Lower leg skin (tissue), 4 donors: Measurements from ENCODE around the gene PBXIP1. TPM values are rescaled to one million over a fixed set of nuclear protein-coding genes. Genes with fewer than 3 reads are reported as not detected.

ENCODE experiments used
- DNase-seq, 2 donors: peaks; one replicate each; pipeline ENCODE4 v3.0.0-alpha.2; 2019; ENCODE audit warnings: low spot score in 2 of 2
- H3K4me3 ChIP-seq: fragments of 200-600 bp; sonication (generic); 2 replicates; pipeline ENCODE4 v1.5.1; 2017; ENCODE audit warnings: mild to moderate bottlenecking, low read depth; ENCODE audit not compliant: poor library complexity, severe bottlenecking
- CTCF ChIP-seq, 3 donors: fragments of 450-650 bp; IDR thresholded peaks; one replicate each; pipeline ENCODE4 v1.5.1; 2016; ENCODE audit warnings: antibody characterized with exemption in 3 of 3, mild to moderate bottlenecking in 3 of 3, moderate library complexity in 2 of 3
- POLR2A ChIP-seq, 2 donors: fragments of 450-650 bp; IDR thresholded peaks; one replicate each; pipeline ENCODE4 v1.6.1; 2016 to 2017; ENCODE audit warnings: antibody characterized with exemption in 2 of 2, mild to moderate bottlenecking in 1 of 2, moderate library complexity in 1 of 2
- WGBS, 2 donors: methylation state at CpG; one replicate each; pipeline ENCODE4 v1.1.5; 2018; 5-methylcytosine and 5-hydroxymethylcytosine counted together
- intact Hi-C: fragments of 100-400 bp; cut with DNase I; formaldehyde crosslinking; loops from one replicate; pipeline ENCODE4 v1.15.0; 2023; ENCODE audit warnings: low total_unique reads
- microRNA-seq, 2 donors: library from miRNA; unstranded; fragments of <30 nt; microRNA quantifications; one replicate each; pipeline ENCODE4, GENCODE V29; 2016; ENCODE audit warnings: borderline replicate concordance in 2 of 2, borderline number of aligned reads in 1 of 2
- total RNA-seq, 4 donors: library from RNA; depleted of rRNA; stranded (reverse); fragments of >200 nt; gene quantifications; one replicate each; pipeline ENCODE4 v1.1.0, GENCODE V29; 2016

Gene PBXIP1
- total RNA-seq, 4 donors from 2014 or later, result 52.1 to 84.1 (median 63.7) TPM

DNA sequence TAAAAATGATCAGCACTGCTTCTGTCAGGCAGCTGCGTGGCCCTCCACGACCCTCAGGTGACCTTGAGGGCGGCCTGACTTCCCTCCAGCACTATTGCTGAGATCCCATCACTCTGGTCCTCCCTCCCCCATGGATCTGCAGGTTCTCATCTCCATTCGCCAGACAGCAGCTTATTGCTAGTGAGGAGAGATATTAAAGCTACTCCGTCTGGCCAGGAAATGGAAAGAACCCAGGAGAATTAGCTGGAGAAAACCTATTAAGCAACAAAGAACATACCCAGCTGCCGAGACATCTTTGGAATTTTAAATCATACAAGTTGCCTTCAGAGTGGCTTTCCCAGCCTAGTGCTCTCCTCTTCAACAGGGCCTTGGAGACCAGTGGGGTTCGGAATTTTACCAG, 60.1 kb downstream of the PBXIP1 start:
- TF ChIP-seq CTCF (IDR thresholded peaks at IDR 0.05), result no peak
- TF ChIP-seq POLR2A (IDR thresholded peaks at IDR 0.05), result no peak
- DNase-seq, result peak in 1 of 2 donors; percentile 34
- no peak overlapping the region for H3K4me3 ChIP-seq
- intact Hi-C loops, result no loop called here
- 66 to 70% methylated on average over 7 of the region's 7 CpGs for WGBS, 2 donors

Small RNAs within 50 kb of the gene (microRNA-seq; reads per million reads assigned to microRNA genes)
- gene MIR4258, result 0 reads per million in 2 donors

Other genes with a start within 250 kb of the PBXIP1 start
- gene KCNN3, start 85.8 kb downstream of the PBXIP1 start, total RNA-seq, result 1 to 10 TPM in 1 of 4 donors, under 1 TPM in 3; 0.13 to 2.1 (median 0.36) TPM
- 10 to 100 TPM; 20.6 to 37.0 (median 33.3) TPM for gene PMVK, start 19.4 kb downstream of the PBXIP1 start, total RNA-seq
- 10 to 100 TPM; 31.9 to 38.0 (median 36.3) TPM for gene PYGO2, start 5.7 kb upstream of the PBXIP1 start, total RNA-seq
- gene SHC1, start 14.6 kb upstream of the PBXIP1 start, total RNA-seq, result 10 to 100 TPM; 45.4 to 68.9 (median 66.4) TPM
- 10 to 100 TPM; 40.0 to 58.7 (median 45.3) TPM for gene CKS1B, start 18.6 kb upstream of the PBXIP1 start, total RNA-seq
- gene FLAD1, start 27.2 kb upstream of the PBXIP1 start, total RNA-seq, result 10 to 100 TPM; 38.7 to 45.3 (median 41.6) TPM
- gene LENEP, start 37.5 kb upstream of the PBXIP1 start, total RNA-seq, result 1 to 10 TPM in 1 of 4 donors, not detected in 3; 1.4 TPM
- gene ZBTB7B, start 46.7 kb upstream of the PBXIP1 start, total RNA-seq, result 100 to 1,000 TPM; 270 to 295 (median 286) TPM
- gene DCST2, start 77.7 kb upstream of the PBXIP1 start, total RNA-seq, result 10 to 100 TPM in 1 of 4 donors, 1 to 10 TPM in 3; 3.8 to 11.5 (median 6.3) TPM
- 1 to 10 TPM in 2 of 4 donors, under 1 TPM in 2; 0.38 to 3.6 (median 0.87) TPM for gene DCST1, start 77.7 kb upstream of the PBXIP1 start, total RNA-seq
- 100 to 1,000 TPM; 232 to 289 (median 279) TPM for gene ADAM15, start 95.2 kb upstream of the PBXIP1 start, total RNA-seq
- 10 to 100 TPM; 29.5 to 66.6 (median 52.9) TPM for gene EFNA4, start 107.6 kb upstream of the PBXIP1 start, total RNA-seq
- gene EFNA3, start 122.7 kb upstream of the PBXIP1 start, total RNA-seq, result 100 to 1,000 TPM; 111 to 150 (median 129) TPM
- 100 to 1,000 TPM; 125 to 235 (median 185) TPM for gene EFNA1, start 171.8 kb upstream of the PBXIP1 start, total RNA-seq
- 10 to 100 TPM; 33.3 to 59.4 (median 43.7) TPM for gene SLC50A1, start 179.8 kb upstream of the PBXIP1 start, total RNA-seq
- 10 to 100 TPM; 19.2 to 74.7 (median 36.9) TPM for gene DPM3, start 184.4 kb upstream of the PBXIP1 start, total RNA-seq
- gene KRTCAP2, start 217.2 kb upstream of the PBXIP1 start, total RNA-seq, result 100 to 1,000 TPM in 2 of 4 donors, 10 to 100 TPM in 2; 48.6 to 109 (median 97.6) TPM
- 1 to 10 TPM in 1 of 4 donors, under 1 TPM in 2, not detected in 1; 0.17 to 1.2 (median 0.62) TPM for gene TRIM46, start 217.8 kb upstream of the PBXIP1 start, total RNA-seq